Keratinocyte (primary cell): ENCODE measurements around the gene P2RX7. TPM values are rescaled to one million over a fixed set of nuclear protein-coding genes. Genes with fewer than 3 reads are reported as not detected.
"Not testable (repeated sequence)": the region's sequence is repeated elsewhere in the genome, so short reads cannot be mapped to it uniquely, and the experiment has no call there.

Source experiments
- DNase-seq: peaks from one replicate; pipeline ENCODE4 v3.0.0-alpha.2; 2011; ENCODE audit warnings: low read depth, missing footprints, low spot score
- FAIRE-seq: peaks from 2 replicates; lab custom pipeline; 2011; peaks lifted over from hg19 to GRCh38; lab: Jason Lieb, UNC
- H2AFZ ChIP-seq: 2 replicates; pipeline ENCODE4 v1.6.0; 2012; ENCODE audit warnings: low read length, control low read depth, inconsistent platforms; ENCODE audit not compliant: control insufficient read depth
- H3K27ac ChIP-seq: 2 replicates; pipeline ENCODE4 v1.5.1; 2011; ENCODE audit warnings: low read length; ENCODE audit not compliant: control insufficient read depth, insufficient read depth
- H3K27me3 ChIP-seq: 3 replicates; pipeline ENCODE4 v1.6.0; 2011; ENCODE audit warnings: low read length; ENCODE audit not compliant: control insufficient read depth, insufficient read depth; ENCODE audit errors: extremely low read depth
- H3K36me3 ChIP-seq, 2 experiments: 2 replicates in 1 of 2; 3 replicates in 1 of 2; pipeline ENCODE4 v1.5.1; 2011; ENCODE audit warnings: low read length in 2 of 2, mild to moderate bottlenecking in 1 of 2; ENCODE audit not compliant: control insufficient read depth in 2 of 2, insufficient read depth in 2 of 2; ENCODE audit errors: extremely low read depth in 1 of 2
- H3K4me1 ChIP-seq: 3 replicates; pipeline ENCODE4 v1.5.1; 2011; ENCODE audit warnings: low read length; ENCODE audit not compliant: control insufficient read depth, insufficient read depth; ENCODE audit errors: extremely low read depth
- H3K4me2 ChIP-seq: 3 replicates; pipeline ENCODE4 v1.6.0; 2011; ENCODE audit warnings: low read depth, low read length; ENCODE audit not compliant: control insufficient read depth, insufficient read depth; ENCODE audit errors: extremely low read depth
- H3K4me3 ChIP-seq, 3 experiments: fragments of 200-600 bp in 1 of 3; sonication (generic) in 1 of 3; 2 replicates in 2 of 3; 3 replicates in 1 of 3; pipeline ENCODE4 v1.5.1; 2011 to 2016; ENCODE audit warnings: low read length in 3 of 3, mild to moderate bottlenecking in 3 of 3, control low read depth in 2 of 3, inconsistent platforms in 1 of 3, low read depth in 1 of 3, mixed read lengths in 1 of 3, mixed run types in 1 of 3, moderate library complexity in 1 of 3; ENCODE audit not compliant: control insufficient read depth in 2 of 3, insufficient read depth in 2 of 3; ENCODE audit errors: extremely low read depth in 1 of 3
- H3K79me2 ChIP-seq: 2 replicates; pipeline ENCODE4 v1.6.0; 2012; ENCODE audit warnings: low read length; ENCODE audit not compliant: control insufficient read depth, insufficient read depth
- H3K9ac ChIP-seq: 3 replicates; pipeline ENCODE4 v1.6.0; 2011; ENCODE audit warnings: low read length; ENCODE audit not compliant: control insufficient read depth, insufficient read depth; ENCODE audit errors: extremely low read depth
- H3K9me1 ChIP-seq: 3 replicates; pipeline ENCODE4 v1.6.0; 2011; ENCODE audit warnings: low read length; ENCODE audit not compliant: control insufficient read depth, insufficient read depth; ENCODE audit errors: extremely low read depth
- H3K9me3 ChIP-seq: 2 replicates; pipeline ENCODE4 v1.5.1; 2012; ENCODE audit warnings: low read depth, low read length; ENCODE audit not compliant: control insufficient read depth
- H4K20me1 ChIP-seq: 3 replicates; pipeline ENCODE4 v1.6.0; 2011; ENCODE audit warnings: low read length; ENCODE audit not compliant: control insufficient read depth, insufficient read depth; ENCODE audit errors: extremely low read depth
- CTCF ChIP-seq, 3 experiments: IDR thresholded peaks in 1 of 3; conservative IDR thresholded peaks in 1 of 3; optimal IDR thresholded peaks in 1 of 3; 2 replicates in 2 of 3; 3 replicates in 1 of 3; pipeline versions ENCODE3 to v1.5.1; 2011; ENCODE audit warnings: low read length in 3 of 3, mild to moderate bottlenecking in 3 of 3, moderate library complexity in 2 of 3, control low read depth in 1 of 3, inconsistent platforms in 1 of 3; ENCODE audit not compliant: insufficient read depth in 2 of 3; ENCODE audit errors: extremely low read depth in 1 of 3
- EZH2 ChIP-seq: IDR thresholded peaks from one replicate; pipeline ENCODE4 v1.6.1; 2012; ENCODE audit warnings: inconsistent platforms, mild to moderate bottlenecking, low read length, moderate library complexity
- dilution Hi-C: fragments of 300-500 bp; cut with MboI; formaldehyde crosslinking; loops from one replicate; pipeline ENCODE4 v1.7.0; 2020; ENCODE audit warnings: low sequenced_read_pairs; ENCODE audit not compliant: extremely low pct_ligation_motif_present
- polyA plus RNA-seq, 5 experiments: library from polyadenylated mRNA; depleted of rRNA in 3 of 5; stranded (reverse) in 3 of 5; stranded (forward) in 1 of 5; unstranded in 1 of 5; fragments of >200 nt; gene quantifications; 1 replicate in 1 of 5; 2 replicates in 3 of 5; 3 replicates in 1 of 5; pipeline versions ENCODE4 v1.2.1 to v1.2.3, GENCODE V29; 2011 to 2012; ENCODE audit warnings: missing spikeins in 2 of 5, low read depth in 1 of 5, low replicate concordance in 1 of 5

The P2RX7 gene
- polyA plus RNA-seq, 1 donor (not counting 4 experiments of a cell fraction or from before 2014, with no cell fraction given), result 0.20 TPM

DNA sequence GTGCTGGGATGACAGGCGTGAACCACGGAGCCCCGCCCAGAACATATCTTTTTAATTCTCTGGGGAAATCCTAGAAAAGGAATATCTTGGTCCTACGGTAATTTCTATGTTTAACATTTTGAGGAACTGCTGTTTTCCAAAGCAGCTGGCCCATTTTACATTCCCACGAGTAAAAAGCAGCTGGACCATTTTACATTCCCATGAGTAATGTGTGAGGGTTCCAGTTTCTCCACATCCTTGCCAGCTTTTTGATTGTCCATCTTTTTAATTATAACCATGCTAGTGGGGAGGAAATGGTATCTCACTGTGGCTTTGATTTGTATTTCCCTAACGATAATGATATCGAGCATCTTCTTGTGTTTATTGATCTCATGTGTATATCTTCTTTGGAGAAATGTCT lies 72.8 kb downstream of the P2RX7 start:
- Histone ChIP-seq H2AFZ (no peak overlapping the region), H3K36me3 (no peaks in the 10 kb centered on the region), H3K9ac (no peak overlapping the region), H3K27ac (no peak overlapping the region), H4K20me1 (no peaks in the 10 kb centered on the region), H3K9me1 (no peaks in the 10 kb centered on the region), H3K4me1 (peaks cover under 1% of the 10 kb centered on the region), H3K79me2 (no peaks in the 10 kb centered on the region), H3K4me3 (no peak overlapping the region), H3K9me3 (no peaks in the 10 kb centered on the region), H3K4me2 (no peak overlapping the region), H3K27me3 (no peaks in the 10 kb centered on the region)
- dilution Hi-C loops, result no loop called here
- TF ChIP-seq EZH2 (no peak), CTCF (optimal IDR thresholded peaks at IDR 0.05 in 1 of 3, IDR thresholded peaks at IDR 0.05 in 1 of 3, conservative IDR thresholded peaks at IDR 0.05 in 1 of 3; ENCODE audit: extremely low read depth in 1 of 3, insufficient read depth in 2 of 3, low read length in 3 of 3) (no peak)
- FAIRE-seq (no peak), DNase-seq (no peak)

DNA sequence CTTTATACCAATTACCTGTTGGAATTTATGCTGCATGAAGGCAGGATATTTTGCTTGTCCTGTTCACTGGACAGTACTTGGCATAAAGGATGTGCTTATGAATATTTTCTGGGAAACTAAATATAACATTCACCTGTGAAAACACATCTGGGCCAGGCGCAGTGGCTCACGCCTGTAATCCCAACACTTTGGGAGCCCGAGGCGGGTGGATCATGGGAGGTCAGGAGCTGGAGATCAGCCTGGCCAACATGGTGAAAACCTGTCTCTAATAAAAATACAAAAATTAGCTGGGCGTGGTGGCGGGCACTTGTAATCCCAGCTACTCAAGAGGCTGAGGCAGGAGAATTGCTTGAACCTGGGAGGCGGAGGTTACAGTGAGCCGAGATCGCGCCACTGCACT lies 75.9 kb downstream of the P2RX7 start:
- H3K9me3 ChIP-seq, FAIRE-seq, H3K9me1 ChIP-seq, dilution Hi-C loops, DNase-seq, H3K4me1 ChIP-seq, H3K4me3 ChIP-seq, H3K9ac ChIP-seq, H3K4me2 ChIP-seq, H4K20me1 ChIP-seq, H3K27ac ChIP-seq, H3K36me3 ChIP-seq, H3K79me2 ChIP-seq, H3K27me3 ChIP-seq, H2AFZ ChIP-seq: not testable (repeated sequence)

- H3K27me3 ChIP-seq, result no peaks in the 10 kb centered on the region
- H2AFZ ChIP-seq, result no peak overlapping the region
- TF ChIP-seq EZH2, result no peak
- no peak for TF ChIP-seq CTCF (optimal IDR thresholded peaks at IDR 0.05 in 1 of 3, IDR thresholded peaks at IDR 0.05 in 1 of 3, conservative IDR thresholded peaks at IDR 0.05 in 1 of 3; ENCODE audit: extremely low read depth in 1 of 3, insufficient read depth in 2 of 3, low read length in 3 of 3)
- peak overlapping the region; percentile 87 for H3K4me2 ChIP-seq
- H4K20me1 ChIP-seq, result no peaks in the 10 kb centered on the region
- H3K36me3 ChIP-seq, result no peaks in the 10 kb centered on the region
- no peak overlapping the region for H3K4me3 ChIP-seq
- dilution Hi-C loops, result no loop called here
- no peaks in the 10 kb centered on the region for H3K9me1 ChIP-seq
- no peak overlapping the region for H3K9ac ChIP-seq
- no peak overlapping the region for H3K27ac ChIP-seq
- no peaks in the 10 kb centered on the region for H3K9me3 ChIP-seq
- FAIRE-seq, result no peak
- no peak for DNase-seq
- peaks cover 5% of the 10 kb centered on the region for H3K4me1 ChIP-seq
- no peaks in the 10 kb centered on the region for H3K79me2 ChIP-seq
Observed at GRCh38 chr12:121209221-121209620, 76.5 kb downstream of the P2RX7 start.
